ENCODE results near the gene SPTLC1.

GRCh38 chr9:92163276-92163675, 48.1 kb upstream of the SPTLC1 start:
- no peak for TF ChIP-seq CTCF (conservative IDR thresholded peaks at IDR 0.05; ENCODE audit: low read depth, low read length)
- no peak for TF ChIP-seq EZH2 (IDR thresholded peaks at IDR 0.05; ENCODE audit: low read length, unreplicated experiment)
